Astrocyte (in vitro differentiated cells and primary cell): ENCODE data around the gene DPP4. TPM values are rescaled to one million over a fixed set of nuclear protein-coding genes. Genes with fewer than 3 reads are reported as not detected.
"Not testable (repeated sequence)": the region's sequence is repeated elsewhere in the genome, so short reads cannot be mapped to it uniquely, and the experiment has no call there.

Experiments
- DNase-seq: peaks from one replicate; pipeline ENCODE4 v3.0.0-alpha.2; 2010; ENCODE audit warnings: low read depth
- FAIRE-seq: peaks from 2 replicates; lab custom pipeline; 2011; peaks lifted over from hg19 to GRCh38; lab: Jason Lieb, UNC
- H2AFZ ChIP-seq: 2 replicates; pipeline ENCODE4 v1.6.0; 2012; ENCODE audit warnings: low read depth, low read length, inconsistent platforms
- H3K27ac ChIP-seq: 2 replicates; pipeline ENCODE4 v1.5.1; 2011; ENCODE audit warnings: low read depth, low read length, inconsistent platforms
- H3K27me3 ChIP-seq: 2 replicates; pipeline ENCODE4 v1.6.0; 2011; ENCODE audit warnings: low read length, inconsistent platforms; ENCODE audit not compliant: insufficient read depth
- H3K36me3 ChIP-seq: 2 replicates; pipeline ENCODE4 v1.5.1; 2011; ENCODE audit warnings: low read length, inconsistent platforms; ENCODE audit not compliant: insufficient read depth
- H3K4me1 ChIP-seq: 2 replicates; pipeline ENCODE4 v1.5.1; 2011; ENCODE audit warnings: low read length, inconsistent platforms; ENCODE audit not compliant: insufficient read depth
- H3K4me2 ChIP-seq: 2 replicates; pipeline ENCODE4 v1.6.0; 2012; ENCODE audit warnings: low read length, inconsistent platforms
- H3K4me3 ChIP-seq: 2 replicates; pipeline ENCODE4 v1.5.1; 2011; ENCODE audit warnings: low read depth, mild to moderate bottlenecking, low read length, inconsistent platforms; ENCODE audit not compliant: insufficient read depth
- H3K79me2 ChIP-seq: 2 replicates; pipeline ENCODE4 v1.6.0; 2012; ENCODE audit warnings: mild to moderate bottlenecking, low read length, inconsistent platforms; ENCODE audit not compliant: insufficient read depth
- H3K9ac ChIP-seq: 2 replicates; pipeline ENCODE4 v1.6.0; 2012; ENCODE audit warnings: mild to moderate bottlenecking, low read length, inconsistent platforms
- H3K9me3 ChIP-seq: 2 replicates; pipeline ENCODE4 v1.5.1; 2012; ENCODE audit warnings: low read depth, mild to moderate bottlenecking, low read length, inconsistent platforms; ENCODE audit not compliant: insufficient read depth
- H4K20me1 ChIP-seq: 2 replicates; pipeline ENCODE4 v1.6.0; 2012; ENCODE audit warnings: low read length, inconsistent platforms; ENCODE audit not compliant: insufficient read depth
- H3K27ac Mint-ChIP-seq: one replicate; pipeline ENCODE4 v1.8.0; 2021; ENCODE audit warnings: mild to moderate bottlenecking, mixed read lengths; ENCODE audit not compliant: unreplicated experiment
- H3K27me3 Mint-ChIP-seq: one replicate; pipeline ENCODE4 v1.8.0; 2021; ENCODE audit warnings: low read depth, mixed read lengths; ENCODE audit not compliant: unreplicated experiment
- H3K36me3 Mint-ChIP-seq: one replicate; pipeline ENCODE4 v1.8.0; 2021; ENCODE audit warnings: low read depth, mixed read lengths; ENCODE audit not compliant: unreplicated experiment
- H3K4me1 Mint-ChIP-seq: one replicate; pipeline ENCODE4 v1.8.0; 2021; ENCODE audit warnings: low read depth, mixed read lengths; ENCODE audit not compliant: unreplicated experiment
- H3K4me3 Mint-ChIP-seq: one replicate; pipeline ENCODE4 v1.8.0; 2021; ENCODE audit warnings: mild to moderate bottlenecking, moderate library complexity, mixed read lengths; ENCODE audit not compliant: unreplicated experiment
- H3K9me3 Mint-ChIP-seq: one replicate; pipeline ENCODE4 v1.8.0; 2021; ENCODE audit warnings: mild to moderate bottlenecking, mixed read lengths; ENCODE audit not compliant: unreplicated experiment
- CTCF ChIP-seq: IDR thresholded peaks from 2 replicates; pipeline ENCODE4 v1.5.1; 2011; ENCODE audit warnings: low read depth, mild to moderate bottlenecking, inconsistent platforms, low read length, moderate library complexity; ENCODE audit not compliant: insufficient read depth
- EZH2 ChIP-seq: IDR thresholded peaks from 2 replicates; pipeline ENCODE4 v1.6.1; 2012; ENCODE audit warnings: mild to moderate bottlenecking, low read length, inconsistent platforms; ENCODE audit not compliant: insufficient read depth
- total RNA-seq: library from RNA; stranded (reverse); gene quantifications from 2 replicates; pipeline ENCODE4 v1.2.1, GENCODE V29; 2021

Gene DPP4
- total RNA-seq, 1 donor from 2014 or later, result 5.3 TPM

GRCh38 chr2:161980976-161981375 lies 93.0 kb downstream of the DPP4 start:
- no peaks in the 10 kb centered on the region for H3K36me3 Mint-ChIP-seq
- H3K4me1 Mint-ChIP-seq, result peaks cover 12% of the 10 kb centered on the region
- FAIRE-seq, result no peak
- H3K27me3 Mint-ChIP-seq, result no peaks in the 10 kb centered on the region
- Histone ChIP-seq H2AFZ (no peak overlapping the region), H3K79me2 (no peaks in the 10 kb centered on the region), H3K4me1 (no peaks in the 10 kb centered on the region), H3K9me3 (no peaks in the 10 kb centered on the region), H4K20me1 (no peaks in the 10 kb centered on the region), H3K4me2 (no peak overlapping the region), H3K27me3 (no peaks in the 10 kb centered on the region), H3K36me3 (no peaks in the 10 kb centered on the region), H3K4me3 (no peak overlapping the region), H3K27ac (no peak overlapping the region), H3K9ac (no peak overlapping the region)
- no peak for DNase-seq
- no peaks in the 10 kb centered on the region for H3K9me3 Mint-ChIP-seq
- H3K27ac Mint-ChIP-seq, result no peak overlapping the region
- no peak for TF ChIP-seq CTCF
- H3K4me3 Mint-ChIP-seq, result no peak overlapping the region

DNA sequence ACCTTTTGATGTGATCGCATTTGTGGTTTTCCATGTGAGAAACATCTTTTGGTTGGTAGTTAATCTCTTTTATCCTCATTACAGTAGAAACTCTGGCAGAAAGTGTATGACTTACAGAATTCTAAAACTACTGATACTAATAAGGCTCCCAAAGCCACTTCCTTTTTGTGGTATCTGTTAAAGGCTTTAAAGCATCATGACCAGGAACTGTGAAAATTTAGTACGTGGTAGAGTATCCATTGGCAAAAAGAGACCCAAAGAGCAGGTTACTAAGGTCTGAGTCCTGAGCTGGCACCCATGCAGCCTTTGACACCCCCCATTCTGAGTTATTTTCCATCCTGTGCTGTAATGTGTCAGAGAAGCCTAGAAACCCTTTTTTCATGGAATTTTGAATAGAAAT lies 94.5 kb downstream of the DPP4 start:
- FAIRE-seq (no peak), DNase-seq (no peak)
- no peaks in the 10 kb centered on the region for H3K36me3 ChIP-seq
- H3K4me3 ChIP-seq, result no peak overlapping the region
- no peak overlapping the region for H3K4me2 ChIP-seq
- no peaks in the 10 kb centered on the region for H4K20me1 ChIP-seq
- Mint-ChIP-seq H3K27ac (no peak overlapping the region), H3K27me3 (no peaks in the 10 kb centered on the region), H3K4me1 (peaks cover 12% of the 10 kb centered on the region), H3K36me3 (no peaks in the 10 kb centered on the region), H3K9me3 (no peaks in the 10 kb centered on the region), H3K4me3 (no peak overlapping the region)
- H3K27ac ChIP-seq, result no peak overlapping the region
- H3K27me3 ChIP-seq, result no peaks in the 10 kb centered on the region
- no peaks in the 10 kb centered on the region for H3K9me3 ChIP-seq
- no peak overlapping the region for H2AFZ ChIP-seq
- H3K79me2 ChIP-seq, result no peaks in the 10 kb centered on the region
- no peak for TF ChIP-seq CTCF
- no peak for TF ChIP-seq EZH2
- H3K4me1 ChIP-seq, result no peaks in the 10 kb centered on the region
- H3K9ac ChIP-seq, result no peak overlapping the region

GRCh38 chr2:161977926-161978325 lies 96.1 kb downstream of the DPP4 start:
- not testable (repeated sequence) for FAIRE-seq, H3K9me3 Mint-ChIP-seq
- H3K27ac Mint-ChIP-seq, result peak overlapping the region; percentile 13

More at GRCh38 chr2:161977926-161978325, 96.1 kb downstream of the DPP4 start:
- not testable (repeated sequence) for H3K4me2 ChIP-seq, H3K9ac ChIP-seq, H4K20me1 ChIP-seq, H3K27me3 ChIP-seq, H3K9me3 ChIP-seq, H3K4me3 ChIP-seq, H3K4me1 Mint-ChIP-seq, H3K36me3 Mint-ChIP-seq, H3K36me3 ChIP-seq, H3K79me2 ChIP-seq, H3K27me3 Mint-ChIP-seq, H3K4me3 Mint-ChIP-seq, H3K4me1 ChIP-seq, H2AFZ ChIP-seq, DNase-seq, H3K27ac ChIP-seq
